Measurements from ENCODE around the gene ADARB2.

ADARB2 gene

GRCh38 chr10:1280466-1281404 lies 456.6 kb downstream of the ADARB2 start:
- no peak overlapping the region for H3K4me3 ChIP-seq (ENCODE audit: low read depth, low read length)
- TF ChIP-seq, protein P1, sequence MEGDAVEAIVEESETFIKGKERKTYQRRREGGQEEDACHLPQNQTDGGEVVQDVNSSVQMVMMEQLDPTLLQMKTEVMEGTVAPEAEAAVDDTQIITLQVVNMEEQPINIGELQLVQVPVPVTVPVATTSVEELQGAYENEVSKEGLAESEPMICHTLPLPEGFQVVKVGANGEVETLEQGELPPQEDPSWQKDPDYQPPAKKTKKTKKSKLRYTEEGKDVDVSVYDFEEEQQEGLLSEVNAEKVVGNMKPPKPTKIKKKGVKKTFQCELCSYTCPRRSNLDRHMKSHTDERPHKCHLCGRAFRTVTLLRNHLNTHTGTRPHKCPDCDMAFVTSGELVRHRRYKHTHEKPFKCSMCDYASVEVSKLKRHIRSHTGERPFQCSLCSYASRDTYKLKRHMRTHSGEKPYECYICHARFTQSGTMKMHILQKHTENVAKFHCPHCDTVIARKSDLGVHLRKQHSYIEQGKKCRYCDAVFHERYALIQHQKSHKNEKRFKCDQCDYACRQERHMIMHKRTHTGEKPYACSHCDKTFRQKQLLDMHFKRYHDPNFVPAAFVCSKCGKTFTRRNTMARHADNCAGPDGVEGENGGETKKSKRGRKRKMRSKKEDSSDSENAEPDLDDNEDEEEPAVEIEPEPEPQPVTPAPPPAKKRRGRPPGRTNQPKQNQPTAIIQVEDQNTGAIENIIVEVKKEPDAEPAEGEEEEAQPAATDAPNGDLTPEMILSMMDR (IDR thresholded peaks at IDR 0.05; ENCODE audit: low read depth, low read length), result no peak

- TF ChIP-seq, protein P1 (IDR thresholded peaks at IDR 0.05; ENCODE audit: low read depth, low read length), result no peak
- no peak overlapping the region for H3K4me3 ChIP-seq (ENCODE audit: low read depth, low read length)
These were observed 459.0 kb downstream of the ADARB2 start for GRCh38 chr10:1278306-1278705.

DNA sequence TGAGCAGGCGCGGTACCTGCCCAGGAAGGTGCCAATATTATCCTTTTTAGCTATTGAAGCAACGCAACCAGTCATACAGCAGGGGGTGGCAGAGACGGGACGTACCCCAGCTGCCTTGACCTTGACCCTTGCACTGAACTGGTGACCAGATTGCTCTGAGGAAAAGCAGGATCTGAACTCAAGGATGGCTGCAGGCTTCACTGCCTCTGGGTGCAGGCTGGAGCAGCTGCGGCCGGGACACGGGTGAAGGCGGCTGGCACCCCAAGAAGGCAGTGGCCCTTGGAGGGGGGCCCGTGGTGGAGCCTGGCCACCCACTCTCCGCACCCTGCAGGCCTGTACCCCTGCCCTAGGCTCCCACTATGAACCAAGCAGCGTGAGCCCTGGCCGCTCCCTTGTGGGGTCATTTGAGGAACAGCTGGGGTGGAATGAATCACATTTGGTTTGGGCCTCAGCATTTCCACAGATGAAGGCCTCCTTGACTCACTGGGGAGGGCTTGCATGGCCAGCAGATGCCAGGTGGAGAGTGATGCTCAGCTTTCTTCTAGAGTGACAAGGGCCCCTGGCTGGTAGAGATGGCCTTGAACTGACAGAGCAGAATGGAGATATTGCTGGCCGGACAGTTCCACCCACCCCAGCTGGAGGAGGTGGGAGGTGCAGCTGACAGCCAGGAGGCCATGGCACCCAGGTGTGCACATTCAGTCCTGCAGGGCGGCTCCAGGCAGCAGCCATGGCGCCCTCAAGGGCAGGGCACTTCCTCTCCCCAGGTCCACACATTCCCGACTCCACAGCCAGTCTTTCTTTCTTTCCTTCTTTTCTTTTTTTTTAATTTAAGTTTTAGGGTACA lies 462.4 kb downstream of the ADARB2 start:
- no peak overlapping the region for H3K4me3 ChIP-seq (ENCODE audit: low read depth, low read length)
- TF ChIP-seq, protein P1 (IDR thresholded peaks at IDR 0.05; ENCODE audit: low read depth, low read length), result no peak

DNA sequence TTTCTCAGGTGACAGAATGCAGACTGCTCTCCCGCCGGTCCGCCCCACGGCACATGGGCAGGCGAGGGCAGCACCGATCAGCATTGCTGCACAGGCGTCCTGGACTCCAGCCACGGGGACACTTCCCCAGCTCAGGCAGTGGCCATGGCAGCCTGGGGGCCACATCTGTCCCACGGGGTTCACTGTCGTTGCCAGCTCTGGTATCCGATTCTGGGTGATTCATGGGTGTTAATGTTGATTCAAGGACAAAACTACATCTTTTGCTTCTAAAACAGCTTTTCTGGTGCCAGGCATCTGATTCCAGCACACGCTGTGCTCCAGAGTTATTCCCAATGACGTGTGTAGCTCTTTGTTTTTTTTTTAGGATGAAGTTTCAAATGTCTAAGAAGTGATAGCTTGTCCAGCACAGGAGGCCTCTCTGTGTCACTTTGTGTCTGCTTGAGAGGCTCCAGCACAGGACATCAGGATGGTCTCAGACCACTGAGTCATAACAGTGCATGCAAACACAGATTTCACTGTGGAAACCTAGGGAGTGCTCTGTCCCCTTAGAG lies 463.1 kb downstream of the ADARB2 start:
- H3K4me3 ChIP-seq (ENCODE audit: low read depth, low read length), result no peak overlapping the region
- TF ChIP-seq, protein P1 (IDR thresholded peaks at IDR 0.05; ENCODE audit: low read depth, low read length), result no peak

GRCh38 chr10:1273372-1274105 lies 463.8 kb downstream of the ADARB2 start:
- TF ChIP-seq, protein P1 (IDR thresholded peaks at IDR 0.05; ENCODE audit: low read depth, low read length), result no peak
- no peak overlapping the region for H3K4me3 ChIP-seq (ENCODE audit: low read depth, low read length)

- TF ChIP-seq, protein P1 (IDR thresholded peaks at IDR 0.05; ENCODE audit: low read depth, low read length), result no peak
- no peak overlapping the region for H3K4me3 ChIP-seq (ENCODE audit: low read depth, low read length)
These were observed 464.6 kb downstream of the ADARB2 start for GRCh38 chr10:1272777-1273161.
